Measurements from ENCODE around the gene OIP5. TPM values are rescaled to one million over a fixed set of nuclear protein-coding genes. Genes with fewer than 3 reads are reported as not detected.

The OIP5 gene
- total and polyA plus RNA-seq, 10 of the 15 experiments (the other 5 are each of a cell fraction or from before 2014, with no cell fraction given): 4.8 to 61.4 (median 22.1) TPM

DNA sequence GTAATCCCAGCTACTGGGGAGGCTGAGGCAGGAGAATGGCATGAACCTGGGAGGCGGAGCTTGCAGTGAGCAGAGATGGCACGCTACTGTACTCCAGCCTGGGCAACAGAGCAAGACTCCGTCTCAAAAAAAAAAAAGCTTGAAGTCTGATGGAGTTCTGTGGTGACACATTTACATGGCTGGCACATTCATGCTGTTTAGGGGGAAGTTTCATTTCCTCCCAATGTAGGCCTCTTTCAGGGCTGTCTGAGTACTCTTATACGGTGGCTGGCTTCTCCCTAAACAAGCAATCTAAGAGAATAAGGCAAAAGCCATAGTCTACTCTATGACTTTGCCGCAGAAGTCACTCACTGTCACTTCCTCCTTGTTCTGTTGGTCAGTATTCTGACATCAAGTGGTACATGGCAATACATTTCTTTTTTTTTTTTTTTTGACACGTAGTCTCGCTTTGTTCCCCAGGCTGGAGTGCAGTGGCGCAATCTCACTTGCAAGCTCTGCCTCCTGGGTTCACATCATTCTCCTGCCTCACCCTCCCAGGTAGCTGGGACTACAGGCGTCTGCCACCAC lies 41.2 kb downstream of the OIP5 start (continued):
- TF ChIP-seq BACH1 (IDR thresholded peaks at IDR 0.05; ENCODE audit: borderline replicate concordance) (no peak), NR2F1 (conservative IDR thresholded peaks at IDR 0.05) (no peak), MYC (IDR thresholded peaks at IDR 0.05; ENCODE audit: insufficient read depth, insufficient read length, insufficient replicate concordance, low read length, severe bottlenecking) (no peak), KDM1A (IDR thresholded peaks at IDR 0.05; ENCODE audit: borderline replicate concordance) (no peak), RBBP5 (conservative IDR thresholded peaks at IDR 0.05) (no peak), SP1 (IDR thresholded peaks at IDR 0.05; ENCODE audit: low read depth, low read length) (peak; percentile 32), SMAD1 (IDR thresholded peaks at IDR 0.05; ENCODE audit: low read depth, partially characterized antibody) (no peak), JUND (IDR thresholded peaks at IDR 0.05; ENCODE audit: low read depth, low read length) (no peak), ZNF274 (IDR thresholded peaks at IDR 0.05; ENCODE audit: insufficient read depth, insufficient read length) (no peak), POLR2A (IDR thresholded peaks at IDR 0.05; ENCODE audit: low read depth, low read length) (no peak), NFIC (IDR thresholded peaks at IDR 0.05; ENCODE audit: low read depth, low read length) (no peak), MTA3 (IDR thresholded peaks at IDR 0.05; ENCODE audit: borderline replicate concordance, low read length) (0 out of 2 replicates have a peak, but pooled peaks have one; percentile 40), HDAC6 (IDR thresholded peaks at IDR 0.05; ENCODE audit: unreplicated experiment) (no peak)
- TF ChIP-seq, protein P1, sequence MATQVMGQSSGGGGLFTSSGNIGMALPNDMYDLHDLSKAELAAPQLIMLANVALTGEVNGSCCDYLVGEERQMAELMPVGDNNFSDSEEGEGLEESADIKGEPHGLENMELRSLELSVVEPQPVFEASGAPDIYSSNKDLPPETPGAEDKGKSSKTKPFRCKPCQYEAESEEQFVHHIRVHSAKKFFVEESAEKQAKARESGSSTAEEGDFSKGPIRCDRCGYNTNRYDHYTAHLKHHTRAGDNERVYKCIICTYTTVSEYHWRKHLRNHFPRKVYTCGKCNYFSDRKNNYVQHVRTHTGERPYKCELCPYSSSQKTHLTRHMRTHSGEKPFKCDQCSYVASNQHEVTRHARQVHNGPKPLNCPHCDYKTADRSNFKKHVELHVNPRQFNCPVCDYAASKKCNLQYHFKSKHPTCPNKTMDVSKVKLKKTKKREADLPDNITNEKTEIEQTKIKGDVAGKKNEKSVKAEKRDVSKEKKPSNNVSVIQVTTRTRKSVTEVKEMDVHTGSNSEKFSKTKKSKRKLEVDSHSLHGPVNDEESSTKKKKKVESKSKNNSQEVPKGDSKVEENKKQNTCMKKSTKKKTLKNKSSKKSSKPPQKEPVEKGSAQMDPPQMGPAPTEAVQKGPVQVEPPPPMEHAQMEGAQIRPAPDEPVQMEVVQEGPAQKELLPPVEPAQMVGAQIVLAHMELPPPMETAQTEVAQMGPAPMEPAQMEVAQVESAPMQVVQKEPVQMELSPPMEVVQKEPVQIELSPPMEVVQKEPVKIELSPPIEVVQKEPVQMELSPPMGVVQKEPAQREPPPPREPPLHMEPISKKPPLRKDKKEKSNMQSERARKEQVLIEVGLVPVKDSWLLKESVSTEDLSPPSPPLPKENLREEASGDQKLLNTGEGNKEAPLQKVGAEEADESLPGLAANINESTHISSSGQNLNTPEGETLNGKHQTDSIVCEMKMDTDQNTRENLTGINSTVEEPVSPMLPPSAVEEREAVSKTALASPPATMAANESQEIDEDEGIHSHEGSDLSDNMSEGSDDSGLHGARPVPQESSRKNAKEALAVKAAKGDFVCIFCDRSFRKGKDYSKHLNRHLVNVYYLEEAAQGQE (IDR thresholded peaks at IDR 0.05; ENCODE audit: low read depth, low read length): no peak
- TF ChIP-seq, protein P2, sequence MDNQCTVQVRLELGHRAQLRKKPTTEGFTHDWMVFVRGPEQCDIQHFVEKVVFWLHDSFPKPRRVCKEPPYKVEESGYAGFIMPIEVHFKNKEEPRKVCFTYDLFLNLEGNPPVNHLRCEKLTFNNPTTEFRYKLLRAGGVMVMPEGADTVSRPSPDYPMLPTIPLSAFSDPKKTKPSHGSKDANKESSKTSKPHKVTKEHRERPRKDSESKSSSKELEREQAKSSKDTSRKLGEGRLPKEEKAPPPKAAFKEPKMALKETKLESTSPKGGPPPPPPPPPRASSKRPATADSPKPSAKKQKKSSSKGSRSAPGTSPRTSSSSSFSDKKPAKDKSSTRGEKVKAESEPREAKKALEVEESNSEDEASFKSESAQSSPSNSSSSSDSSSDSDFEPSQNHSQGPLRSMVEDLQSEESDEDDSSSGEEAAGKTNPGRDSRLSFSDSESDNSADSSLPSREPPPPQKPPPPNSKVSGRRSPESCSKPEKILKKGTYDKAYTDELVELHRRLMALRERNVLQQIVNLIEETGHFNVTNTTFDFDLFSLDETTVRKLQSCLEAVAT (IDR thresholded peaks at IDR 0.05): peak; percentile 74
- TF ChIP-seq, protein P3, sequence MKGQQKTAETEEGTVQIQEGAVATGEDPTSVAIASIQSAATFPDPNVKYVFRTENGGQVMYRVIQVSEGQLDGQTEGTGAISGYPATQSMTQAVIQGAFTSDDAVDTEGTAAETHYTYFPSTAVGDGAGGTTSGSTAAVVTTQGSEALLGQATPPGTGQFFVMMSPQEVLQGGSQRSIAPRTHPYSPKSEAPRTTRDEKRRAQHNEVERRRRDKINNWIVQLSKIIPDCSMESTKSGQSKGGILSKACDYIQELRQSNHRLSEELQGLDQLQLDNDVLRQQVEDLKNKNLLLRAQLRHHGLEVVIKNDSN (IDR thresholded peaks at IDR 0.05; ENCODE audit: borderline replicate concordance, extremely low read length, insufficient read depth, low read depth, low read length): no peak
- TF ChIP-seq, protein P4, sequence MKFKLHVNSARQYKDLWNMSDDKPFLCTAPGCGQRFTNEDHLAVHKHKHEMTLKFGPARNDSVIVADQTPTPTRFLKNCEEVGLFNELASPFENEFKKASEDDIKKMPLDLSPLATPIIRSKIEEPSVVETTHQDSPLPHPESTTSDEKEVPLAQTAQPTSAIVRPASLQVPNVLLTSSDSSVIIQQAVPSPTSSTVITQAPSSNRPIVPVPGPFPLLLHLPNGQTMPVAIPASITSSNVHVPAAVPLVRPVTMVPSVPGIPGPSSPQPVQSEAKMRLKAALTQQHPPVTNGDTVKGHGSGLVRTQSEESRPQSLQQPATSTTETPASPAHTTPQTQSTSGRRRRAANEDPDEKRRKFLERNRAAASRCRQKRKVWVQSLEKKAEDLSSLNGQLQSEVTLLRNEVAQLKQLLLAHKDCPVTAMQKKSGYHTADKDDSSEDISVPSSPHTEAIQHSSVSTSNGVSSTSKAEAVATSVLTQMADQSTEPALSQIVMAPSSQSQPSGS (IDR thresholded peaks at IDR 0.05; ENCODE audit: low read length): 0 out of 2 replicates have a peak, but pooled peaks have one; percentile 17
- TF ChIP-seq, protein P5, sequence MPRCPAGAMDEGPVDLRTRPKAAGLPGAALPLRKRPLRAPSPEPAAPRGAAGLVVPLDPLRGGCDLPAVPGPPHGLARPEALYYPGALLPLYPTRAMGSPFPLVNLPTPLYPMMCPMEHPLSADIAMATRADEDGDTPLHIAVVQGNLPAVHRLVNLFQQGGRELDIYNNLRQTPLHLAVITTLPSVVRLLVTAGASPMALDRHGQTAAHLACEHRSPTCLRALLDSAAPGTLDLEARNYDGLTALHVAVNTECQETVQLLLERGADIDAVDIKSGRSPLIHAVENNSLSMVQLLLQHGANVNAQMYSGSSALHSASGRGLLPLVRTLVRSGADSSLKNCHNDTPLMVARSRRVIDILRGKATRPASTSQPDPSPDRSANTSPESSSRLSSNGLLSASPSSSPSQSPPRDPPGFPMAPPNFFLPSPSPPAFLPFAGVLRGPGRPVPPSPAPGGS (IDR thresholded peaks at IDR 0.05; ENCODE audit: borderline replicate concordance, insufficient read depth, low read depth, low read length, poor library complexity, severe bottlenecking): no peak
- TF ChIP-seq, protein P6, sequence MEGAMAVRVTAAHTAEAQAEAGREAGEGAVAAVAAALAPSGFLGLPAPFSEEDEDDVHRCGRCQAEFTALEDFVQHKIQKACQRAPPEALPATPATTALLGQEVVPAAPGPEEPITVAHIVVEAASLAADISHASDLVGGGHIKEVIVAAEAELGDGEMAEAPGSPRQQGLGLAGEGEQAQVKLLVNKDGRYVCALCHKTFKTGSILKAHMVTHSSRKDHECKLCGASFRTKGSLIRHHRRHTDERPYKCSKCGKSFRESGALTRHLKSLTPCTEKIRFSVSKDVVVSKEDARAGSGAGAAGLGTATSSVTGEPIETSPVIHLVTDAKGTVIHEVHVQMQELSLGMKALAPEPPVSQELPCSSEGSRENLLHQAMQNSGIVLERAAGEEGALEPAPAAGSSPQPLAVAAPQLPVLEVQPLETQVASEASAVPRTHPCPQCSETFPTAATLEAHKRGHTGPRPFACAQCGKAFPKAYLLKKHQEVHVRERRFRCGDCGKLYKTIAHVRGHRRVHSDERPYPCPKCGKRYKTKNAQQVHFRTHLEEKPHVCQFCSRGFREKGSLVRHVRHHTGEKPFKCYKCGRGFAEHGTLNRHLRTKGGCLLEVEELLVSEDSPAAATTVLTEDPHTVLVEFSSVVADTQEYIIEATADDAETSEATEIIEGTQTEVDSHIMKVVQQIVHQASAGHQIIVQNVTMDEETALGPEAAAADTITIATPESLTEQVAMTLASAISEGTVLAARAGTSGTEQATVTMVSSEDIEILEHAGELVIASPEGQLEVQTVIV (IDR thresholded peaks at IDR 0.05; ENCODE audit: borderline replicate concordance, partially characterized antibody): no peak
